HEK293T (cell line): Measurements from ENCODE around the gene LSS.

Experiments used
- BHLHE40 ChIP-seq: fragments of 450-650 bp; IDR thresholded peaks from 2 replicates; pipeline ENCODE4 v1.6.1; 2016; ENCODE audit warnings: mild to moderate bottlenecking, moderate library complexity, borderline replicate concordance
- FOXK2 ChIP-seq: fragments of 450-650 bp; IDR thresholded peaks from 2 replicates; pipeline ENCODE4 v1.6.1; 2016; ENCODE audit warnings: mild to moderate bottlenecking
- LEF1 ChIP-seq: fragments of 450-650 bp; IDR thresholded peaks from 2 replicates; pipeline ENCODE4 v1.6.1; 2017; ENCODE audit warnings: mild to moderate bottlenecking, borderline replicate concordance
- SUZ12 ChIP-seq: fragments of 450-650 bp; IDR thresholded peaks from 2 replicates; pipeline ENCODE4 v1.6.1; 2016; ENCODE audit warnings: mild to moderate bottlenecking

DNA sequence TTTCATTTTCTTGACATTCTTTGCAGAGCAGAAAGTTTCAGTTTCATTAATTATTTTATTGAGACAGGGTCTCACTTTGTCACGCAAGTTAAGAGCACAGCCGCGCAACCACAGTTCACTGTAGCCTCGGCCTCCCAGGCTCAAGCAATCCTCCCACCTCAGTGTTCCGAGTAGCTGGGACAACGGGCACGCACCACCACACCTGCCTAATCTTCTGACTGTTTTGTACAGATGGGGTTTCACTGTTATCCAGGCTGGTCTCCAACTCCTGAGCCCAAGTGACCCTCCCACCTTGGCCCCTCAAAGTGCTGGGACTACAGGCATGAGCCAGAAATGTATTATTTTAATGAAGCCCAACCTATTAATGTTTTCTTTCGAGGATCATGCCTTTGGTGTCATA is 41.3 kb downstream of the LSS start:
- TF ChIP-seq BHLHE40, result no peak
- no peak for TF ChIP-seq LEF1
- no peak for TF ChIP-seq SUZ12
- no peak for TF ChIP-seq FOXK2
